GM06990 (cell line): ENCODE measurements around the gene SSPN.

Experiments
- DNase-seq: peaks from one replicate; pipeline ENCODE4 v3.0.0-alpha.2; 2011; ENCODE audit not compliant: insufficient read length; ENCODE audit errors: extremely low read depth
- H3K27me3 ChIP-seq: replicated peaks from 2 replicates; pipeline ENCODE4 v1.6.0; 2011; ENCODE audit warnings: low read length; ENCODE audit not compliant: control insufficient read depth, insufficient read depth
- H3K36me3 ChIP-seq: 2 replicates; pipeline ENCODE4 v1.5.1; 2011; ENCODE audit warnings: low read length; ENCODE audit not compliant: control insufficient read depth, insufficient read depth
- H3K4me3 ChIP-seq: replicated peaks from 2 replicates; pipeline ENCODE4 v1.5.1; 2011; ENCODE audit warnings: low read depth, mild to moderate bottlenecking, control low read depth, low read length
- TF ChIP-seq, protein P1 (sequence below): IDR thresholded peaks from 2 replicates; pipeline ENCODE4 v1.5.1; 2011; ENCODE audit warnings: low read length, control low read depth, mild to moderate bottlenecking, inconsistent platforms; ENCODE audit not compliant: insufficient read depth, poor library complexity, severe bottlenecking

SSPN gene

DNA sequence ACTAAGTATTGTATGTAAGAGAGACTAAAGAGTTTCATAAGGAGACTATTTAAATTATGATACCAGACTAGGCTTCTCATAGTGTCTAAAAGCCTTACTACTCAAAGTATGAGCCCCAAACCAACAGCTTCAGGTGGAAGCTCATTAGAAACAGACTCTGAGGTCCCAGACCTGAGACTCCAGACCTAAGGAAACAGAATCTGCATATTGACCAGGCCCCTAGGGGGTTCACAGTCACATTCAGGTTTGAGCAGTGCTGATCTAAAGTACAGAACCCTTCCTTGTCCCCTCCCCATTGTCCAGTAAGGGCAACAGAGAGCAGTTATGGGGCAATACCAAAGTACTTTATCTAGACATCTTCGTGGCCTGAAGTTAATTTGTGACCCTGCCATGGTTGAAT lies 87.7 kb downstream of the SSPN start:
- TF ChIP-seq, protein P1, sequence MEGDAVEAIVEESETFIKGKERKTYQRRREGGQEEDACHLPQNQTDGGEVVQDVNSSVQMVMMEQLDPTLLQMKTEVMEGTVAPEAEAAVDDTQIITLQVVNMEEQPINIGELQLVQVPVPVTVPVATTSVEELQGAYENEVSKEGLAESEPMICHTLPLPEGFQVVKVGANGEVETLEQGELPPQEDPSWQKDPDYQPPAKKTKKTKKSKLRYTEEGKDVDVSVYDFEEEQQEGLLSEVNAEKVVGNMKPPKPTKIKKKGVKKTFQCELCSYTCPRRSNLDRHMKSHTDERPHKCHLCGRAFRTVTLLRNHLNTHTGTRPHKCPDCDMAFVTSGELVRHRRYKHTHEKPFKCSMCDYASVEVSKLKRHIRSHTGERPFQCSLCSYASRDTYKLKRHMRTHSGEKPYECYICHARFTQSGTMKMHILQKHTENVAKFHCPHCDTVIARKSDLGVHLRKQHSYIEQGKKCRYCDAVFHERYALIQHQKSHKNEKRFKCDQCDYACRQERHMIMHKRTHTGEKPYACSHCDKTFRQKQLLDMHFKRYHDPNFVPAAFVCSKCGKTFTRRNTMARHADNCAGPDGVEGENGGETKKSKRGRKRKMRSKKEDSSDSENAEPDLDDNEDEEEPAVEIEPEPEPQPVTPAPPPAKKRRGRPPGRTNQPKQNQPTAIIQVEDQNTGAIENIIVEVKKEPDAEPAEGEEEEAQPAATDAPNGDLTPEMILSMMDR = no peak
- Histone ChIP-seq H3K4me3 (no peak overlapping the region), H3K27me3 (no peaks in the 10 kb centered on the region), H3K36me3 (no peaks in the 10 kb centered on the region)
- DNase-seq = no peak

DNA sequence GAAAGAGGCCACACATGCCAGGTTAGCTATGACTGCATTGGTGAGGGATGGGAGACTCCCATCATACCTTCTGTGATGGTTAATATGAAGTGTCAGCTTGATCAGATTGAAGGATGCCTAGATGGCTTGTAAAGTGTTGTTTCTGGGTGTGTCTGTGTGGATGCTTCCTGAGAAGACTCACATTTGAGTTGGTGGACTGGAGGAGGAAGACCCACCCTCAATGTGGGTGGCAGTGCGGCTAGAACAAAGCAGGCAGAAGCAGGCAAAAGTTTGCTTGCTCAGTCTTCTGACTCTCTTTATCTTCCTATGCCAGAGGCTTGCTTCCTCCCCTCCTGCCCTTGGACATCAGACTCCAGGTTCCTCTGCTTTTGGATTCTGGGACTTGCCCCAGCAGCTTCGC lies 88.2 kb downstream of the SSPN start:
- Histone ChIP-seq H3K27me3 (no peaks in the 10 kb centered on the region), H3K36me3 (no peaks in the 10 kb centered on the region), H3K4me3 (no peak overlapping the region)
- DNase-seq = no peak
- TF ChIP-seq, protein P1 = no peak

DNA sequence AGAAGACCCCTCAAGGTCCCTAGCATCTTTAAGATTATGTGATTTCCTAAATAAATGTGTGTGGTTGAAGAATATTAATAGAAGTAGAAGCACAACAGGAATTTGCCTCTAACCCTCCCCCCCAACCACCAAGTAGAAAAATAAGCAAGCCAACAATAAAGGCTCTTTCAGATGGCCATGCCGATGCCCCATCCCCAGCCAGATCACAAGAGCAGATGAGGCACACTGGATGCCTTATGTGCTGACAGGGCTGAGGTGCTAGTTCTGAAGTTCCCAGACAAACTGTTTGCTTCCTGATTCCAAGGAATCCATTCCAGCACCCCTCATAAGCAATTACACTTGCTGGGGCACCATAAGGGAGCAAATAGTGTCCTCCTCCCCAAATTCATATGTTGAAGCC lies 90.0 kb downstream of the SSPN start:
- DNase-seq = no peak
- H3K36me3 ChIP-seq = no peaks in the 10 kb centered on the region
- TF ChIP-seq, protein P1 = no peak

DNA sequence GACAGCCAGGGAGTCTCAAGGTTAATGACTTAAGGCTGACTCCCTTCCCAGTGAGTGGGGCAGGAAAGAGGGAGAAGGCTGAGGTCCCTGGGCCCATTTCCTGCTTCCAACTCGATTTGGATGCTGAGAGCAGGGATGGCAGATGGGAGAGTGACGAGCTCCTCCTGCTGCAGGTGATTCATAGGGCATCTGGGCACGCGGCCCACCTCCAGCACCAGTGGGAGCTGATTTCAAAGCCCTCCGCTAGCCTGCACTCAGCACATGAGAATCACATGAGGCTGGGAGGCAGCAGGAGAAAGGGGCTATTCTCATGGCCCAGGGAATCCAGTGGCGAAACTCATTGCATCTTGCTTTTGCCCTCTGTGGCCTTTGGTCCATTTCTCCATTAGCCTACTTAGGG lies 90.8 kb downstream of the SSPN start:
- no peaks in the 10 kb centered on the region for H3K36me3 ChIP-seq
- DNase-seq = no peak
- no peak overlapping the region for H3K4me3 ChIP-seq
- no peaks in the 10 kb centered on the region for H3K27me3 ChIP-seq
- TF ChIP-seq, protein P1 = no peak

More for the DNA sequence above, 90.0 kb downstream of the SSPN start:
- Histone ChIP-seq H3K4me3 (no peak overlapping the region), H3K27me3 (no peaks in the 10 kb centered on the region)

DNA sequence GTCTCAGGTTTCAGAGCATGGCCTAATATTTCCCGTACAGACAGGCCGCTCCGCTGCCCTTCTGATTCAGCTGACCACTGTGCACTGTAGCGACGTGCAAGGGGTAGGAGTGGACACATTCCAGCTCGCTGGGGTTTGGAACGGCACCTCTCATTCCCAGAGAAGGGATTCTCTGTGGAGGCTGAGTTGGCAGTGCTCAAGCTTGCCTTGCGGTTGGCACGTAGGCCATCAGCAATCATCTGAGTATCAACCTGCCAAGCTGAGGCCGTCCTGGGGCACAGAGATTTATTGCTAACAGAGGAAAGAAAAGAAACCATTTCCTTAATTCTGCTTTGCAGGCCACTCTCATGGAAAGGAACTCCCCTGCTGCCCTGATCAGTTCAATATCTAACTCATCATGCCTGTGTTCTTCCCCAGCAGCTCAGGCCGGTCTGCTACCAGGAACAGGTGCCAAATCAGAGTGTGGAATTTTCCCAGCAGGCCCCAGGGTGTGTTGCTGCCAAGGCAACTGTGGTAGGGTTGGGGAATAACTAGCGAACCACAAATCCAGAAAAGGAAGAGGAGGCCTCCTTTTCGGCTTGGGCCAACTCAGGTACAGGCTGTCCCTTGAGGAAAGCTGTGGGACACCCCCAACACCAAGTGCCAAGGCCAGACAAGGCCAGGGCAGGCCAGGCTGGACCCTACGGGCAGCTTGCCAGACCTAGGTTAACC lies 92.5 kb downstream of the SSPN start:
- no peaks in the 10 kb centered on the region for H3K36me3 ChIP-seq
- H3K4me3 ChIP-seq = no peak overlapping the region
- no peaks in the 10 kb centered on the region for H3K27me3 ChIP-seq
- no peak for DNase-seq
- TF ChIP-seq, protein P1 = no peak

DNA sequence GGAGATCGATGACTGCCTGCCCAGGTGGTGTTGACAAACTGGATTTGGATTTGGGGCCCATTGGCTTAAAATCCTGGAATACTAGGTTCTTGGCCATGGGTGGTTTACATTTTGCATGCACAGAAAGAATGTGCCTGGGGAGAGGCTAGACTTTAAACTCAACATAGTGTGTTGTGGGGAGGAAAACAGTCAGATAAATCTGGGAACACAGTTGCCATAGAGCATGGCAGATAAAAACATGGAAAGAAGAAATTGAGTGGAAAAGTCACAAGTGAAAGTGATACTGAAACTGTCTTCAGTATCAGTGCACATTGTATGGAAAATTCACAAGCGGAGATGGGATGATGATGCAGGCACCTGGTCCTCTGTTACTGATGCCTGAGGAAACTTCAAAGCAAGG lies 95.2 kb downstream of the SSPN start:
- Histone ChIP-seq H3K4me3 (no peak overlapping the region), H3K27me3 (no peaks in the 10 kb centered on the region), H3K36me3 (no peaks in the 10 kb centered on the region)
- DNase-seq = no peak
- TF ChIP-seq, protein P1 = no peak
